PFSK-1 (cell line): ENCODE measurements around the gene OR8B3.

Experiments used
- FOXP2 ChIP-seq: optimal IDR thresholded peaks from 2 replicates; pipeline ENCODE3; 2011; ENCODE audit warnings: borderline replicate concordance, control low read depth, inconsistent platforms; ENCODE audit not compliant: insufficient read depth; ENCODE audit errors: extremely low read length, extremely low read depth
- POLR2AphosphoS5 ChIP-seq: IDR thresholded peaks from 2 replicates; pipeline ENCODE4 v1.6.1; 2012; ENCODE audit warnings: low read depth, mild to moderate bottlenecking, control low read depth, low read length, moderate library complexity
- SIN3A ChIP-seq: IDR thresholded peaks from 2 replicates; pipeline ENCODE4 v1.6.1; 2012; ENCODE audit warnings: mild to moderate bottlenecking, low read length, moderate library complexity, borderline replicate concordance; ENCODE audit not compliant: insufficient read depth
- TAF1 ChIP-seq: IDR thresholded peaks from 2 replicates; pipeline ENCODE4 v1.6.1; 2012; ENCODE audit warnings: low read length, control low read depth, borderline replicate concordance; ENCODE audit not compliant: insufficient read depth
- TF ChIP-seq, protein P1 (sequence below), 2 experiments: IDR thresholded peaks; 2 replicates each; pipeline versions ENCODE4 v1.6.1 to v1.8.0; 2011 to 2012; ENCODE audit warnings: low read depth in 2 of 2, low read length in 2 of 2, control low read depth in 1 of 2, inconsistent platforms in 1 of 2, mild to moderate bottlenecking in 1 of 2, moderate library complexity in 1 of 2; ENCODE audit not compliant: insufficient read depth in 1 of 2

The OR8B3 gene

DNA sequence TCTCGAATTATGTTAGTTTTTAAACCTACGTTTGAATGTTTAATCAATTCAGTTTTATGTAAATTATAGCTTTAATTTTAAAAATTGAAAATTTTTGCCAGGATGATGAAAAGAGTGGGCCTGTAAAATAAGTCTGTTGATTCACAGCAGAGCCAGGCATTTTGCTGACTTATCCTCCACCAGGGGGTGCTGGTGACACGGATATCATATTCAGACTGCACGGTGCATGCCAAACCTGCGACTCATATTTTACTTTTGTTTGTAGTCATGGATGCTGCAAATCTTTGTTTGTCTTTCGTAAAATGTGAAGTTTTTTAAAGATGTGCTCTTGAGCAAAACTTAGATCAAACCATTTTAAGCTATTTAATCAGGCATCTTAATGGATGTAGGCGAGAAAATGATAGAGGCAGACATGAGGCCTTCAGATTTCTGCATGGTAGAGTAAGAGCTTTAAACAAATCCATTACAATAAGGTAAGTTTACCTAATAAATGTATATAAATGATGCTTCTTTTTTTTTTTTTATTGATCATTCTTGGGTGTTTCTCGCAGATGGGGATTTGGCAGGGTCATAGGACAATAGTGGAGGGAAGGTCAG is 3.6 kb upstream of the OR8B3 start:
- TF ChIP-seq SIN3A (no peak), TAF1 (no peak), FOXP2 (no peak), POLR2AphosphoS5 (no peak)
- TF ChIP-seq, protein P1, sequence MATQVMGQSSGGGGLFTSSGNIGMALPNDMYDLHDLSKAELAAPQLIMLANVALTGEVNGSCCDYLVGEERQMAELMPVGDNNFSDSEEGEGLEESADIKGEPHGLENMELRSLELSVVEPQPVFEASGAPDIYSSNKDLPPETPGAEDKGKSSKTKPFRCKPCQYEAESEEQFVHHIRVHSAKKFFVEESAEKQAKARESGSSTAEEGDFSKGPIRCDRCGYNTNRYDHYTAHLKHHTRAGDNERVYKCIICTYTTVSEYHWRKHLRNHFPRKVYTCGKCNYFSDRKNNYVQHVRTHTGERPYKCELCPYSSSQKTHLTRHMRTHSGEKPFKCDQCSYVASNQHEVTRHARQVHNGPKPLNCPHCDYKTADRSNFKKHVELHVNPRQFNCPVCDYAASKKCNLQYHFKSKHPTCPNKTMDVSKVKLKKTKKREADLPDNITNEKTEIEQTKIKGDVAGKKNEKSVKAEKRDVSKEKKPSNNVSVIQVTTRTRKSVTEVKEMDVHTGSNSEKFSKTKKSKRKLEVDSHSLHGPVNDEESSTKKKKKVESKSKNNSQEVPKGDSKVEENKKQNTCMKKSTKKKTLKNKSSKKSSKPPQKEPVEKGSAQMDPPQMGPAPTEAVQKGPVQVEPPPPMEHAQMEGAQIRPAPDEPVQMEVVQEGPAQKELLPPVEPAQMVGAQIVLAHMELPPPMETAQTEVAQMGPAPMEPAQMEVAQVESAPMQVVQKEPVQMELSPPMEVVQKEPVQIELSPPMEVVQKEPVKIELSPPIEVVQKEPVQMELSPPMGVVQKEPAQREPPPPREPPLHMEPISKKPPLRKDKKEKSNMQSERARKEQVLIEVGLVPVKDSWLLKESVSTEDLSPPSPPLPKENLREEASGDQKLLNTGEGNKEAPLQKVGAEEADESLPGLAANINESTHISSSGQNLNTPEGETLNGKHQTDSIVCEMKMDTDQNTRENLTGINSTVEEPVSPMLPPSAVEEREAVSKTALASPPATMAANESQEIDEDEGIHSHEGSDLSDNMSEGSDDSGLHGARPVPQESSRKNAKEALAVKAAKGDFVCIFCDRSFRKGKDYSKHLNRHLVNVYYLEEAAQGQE (IDR thresholded peaks at IDR 0.05; ENCODE audit: insufficient read depth in 1 of 2, low read depth in 2 of 2, low read length in 2 of 2): no peak

DNA sequence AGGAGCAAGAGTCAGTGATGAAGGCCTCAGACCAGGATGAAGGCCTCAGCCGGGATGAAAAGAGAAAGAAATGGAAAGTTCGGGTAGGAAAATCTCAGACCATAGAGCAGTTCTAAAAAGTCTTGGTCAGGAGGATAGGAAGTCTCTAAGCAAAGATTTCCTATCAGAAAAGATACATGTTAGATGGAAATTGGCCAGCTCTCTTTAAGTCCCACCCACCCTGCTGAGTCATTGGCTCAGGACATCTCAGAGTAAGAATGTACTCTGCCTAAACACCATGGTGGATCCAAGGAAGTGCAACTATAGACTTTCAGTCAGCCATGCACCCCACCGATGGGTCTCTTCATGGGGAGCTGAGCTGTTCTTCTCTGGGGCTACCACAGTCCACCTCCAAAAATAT is 4.4 kb downstream of the OR8B3 start:
- TF ChIP-seq, protein P1 (IDR thresholded peaks at IDR 0.05; ENCODE audit: insufficient read depth in 1 of 2, low read depth in 2 of 2, low read length in 2 of 2): no peak
- no peak for TF ChIP-seq FOXP2
- no peak for TF ChIP-seq TAF1
- TF ChIP-seq SIN3A: no peak
- TF ChIP-seq POLR2AphosphoS5: no peak

DNA sequence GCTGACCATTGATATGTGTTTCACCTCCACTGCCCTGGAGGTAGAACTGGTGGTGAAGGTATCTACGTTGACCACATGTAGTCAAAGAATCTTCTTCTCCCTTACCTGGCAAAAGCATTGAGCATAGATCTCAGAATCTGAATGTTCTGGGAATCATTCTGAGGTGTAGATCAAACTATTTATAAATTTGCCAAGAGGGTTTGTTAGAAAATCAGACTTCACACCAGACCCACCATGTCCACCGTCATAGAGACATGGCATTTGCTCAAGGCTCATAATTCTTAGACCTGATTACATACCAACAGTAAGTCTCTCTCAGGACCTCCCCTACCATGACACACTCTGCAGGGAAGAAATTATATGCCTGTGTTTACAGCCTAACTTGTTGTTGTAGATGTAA is 14.4 kb downstream of the OR8B3 start, which contains the start of gene OR8B2:
Gene OR8B2 (minus strand): TSS at position 101 of the 400 bp plus-strand sequence. CDS start 1,156 bp downstream, outside the sequence.
- TF ChIP-seq FOXP2 (no peak), POLR2AphosphoS5 (no peak), SIN3A (no peak)
- TF ChIP-seq, protein P1 (IDR thresholded peaks at IDR 0.05; ENCODE audit: insufficient read depth in 1 of 2, low read depth in 2 of 2, low read length in 2 of 2): no peak

DNA sequence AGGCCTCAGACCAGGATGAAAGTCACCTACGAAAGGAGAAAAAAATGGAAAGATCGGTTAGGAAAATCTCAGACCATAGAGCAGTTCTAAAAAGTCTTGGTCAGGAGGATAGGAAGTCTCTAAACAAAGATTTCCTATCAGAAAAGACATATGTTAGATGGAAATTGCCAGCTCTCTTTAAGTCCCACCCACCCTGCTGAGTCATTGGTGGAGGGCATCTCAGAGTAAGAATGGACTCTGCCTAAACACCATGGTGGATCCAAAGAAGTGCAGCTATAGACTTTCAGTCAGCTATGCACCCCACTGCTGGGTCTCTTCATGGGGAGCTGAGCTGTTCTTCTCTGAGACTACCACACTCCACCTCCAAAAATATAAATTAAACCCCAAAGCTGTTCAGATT is 18.2 kb downstream of the OR8B3 start:
- TF ChIP-seq SIN3A (no peak), TAF1 (no peak), POLR2AphosphoS5 (no peak), FOXP2 (no peak)
- TF ChIP-seq, protein P1 (IDR thresholded peaks at IDR 0.05; ENCODE audit: insufficient read depth in 1 of 2, low read depth in 2 of 2, low read length in 2 of 2): no peak

DNA sequence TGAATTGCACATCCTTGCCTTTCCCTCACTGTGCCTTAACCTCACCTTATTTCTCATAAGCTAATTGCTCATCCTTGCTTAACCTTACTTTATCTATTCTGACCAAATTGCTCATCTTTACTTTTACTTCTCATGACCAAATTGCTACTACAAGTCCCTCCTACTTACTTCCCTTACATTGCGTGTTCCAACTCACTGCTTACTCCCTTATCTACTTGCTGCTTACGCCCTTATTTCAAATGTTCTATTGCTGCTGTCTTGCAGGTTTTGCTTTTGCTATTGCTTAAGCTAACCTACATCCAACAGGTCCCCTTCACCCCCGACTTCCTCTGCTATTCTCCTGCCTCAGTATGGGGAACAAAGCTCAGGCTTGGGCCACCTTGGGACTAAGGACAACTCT is 22.5 kb downstream of the OR8B3 start:
- TF ChIP-seq SIN3A: no peak
- TF ChIP-seq TAF1: no peak
- no peak for TF ChIP-seq POLR2AphosphoS5
- TF ChIP-seq, protein P1 (IDR thresholded peaks at IDR 0.05; ENCODE audit: insufficient read depth in 1 of 2, low read depth in 2 of 2, low read length in 2 of 2): no peak
- TF ChIP-seq FOXP2: no peak
